GM12872 (cell line): ENCODE measurements around the gene DPH2.

Experiments
- CTCF ChIP-seq: IDR thresholded peaks from 3 replicates; pipeline ENCODE4 v1.5.1; 2011; ENCODE audit warnings: low read depth, mild to moderate bottlenecking, low read length, moderate library complexity; ENCODE audit not compliant: insufficient read depth

DPH2 gene

GRCh38 chr1:44013949-44014348 is 44.1 kb downstream of the DPH2 start:
- TF ChIP-seq CTCF, result no peak

GRCh38 chr1:44014365-44015104 is 44.7 kb downstream of the DPH2 start:
- TF ChIP-seq CTCF, result no peak

GRCh38 chr1:44015206-44015605 is 45.4 kb downstream of the DPH2 start:
- no peak for TF ChIP-seq CTCF

- TF ChIP-seq CTCF, result no peak
Observed at GRCh38 chr1:44016041-44016889, 46.5 kb downstream of the DPH2 start.

- no peak for TF ChIP-seq CTCF
Observed at GRCh38 chr1:44016890-44017400, 47.1 kb downstream of the DPH2 start.

GRCh38 chr1:44019466-44019948 is 49.7 kb downstream of the DPH2 start:
- TF ChIP-seq CTCF, result no peak

- TF ChIP-seq CTCF, result no peak
Observed at GRCh38 chr1:44020464-44020863, 50.7 kb downstream of the DPH2 start.
